PC-3 (cell line): ENCODE measurements around the gene ROMO1. TPM values are rescaled to one million over a fixed set of nuclear protein-coding genes. Genes with fewer than 3 reads are reported as not detected.

Experiments
- ATAC-seq: fragments of 200-7000 bp; cut with Tn5 transposase; 2 replicates; pipeline ENCODE4 v1.9.1; 2020; ENCODE audit warnings: mild to moderate bottlenecking, moderate library complexity
- BruUV-seq: library from RNA; stranded (reverse); fragments of 400-500 nt; replicated peaks from 2 replicates; lab custom pipeline; 2021; lab: Mats Ljungman, UMichigan
- CTCF ChIA-PET: fragments of 300-600 bp; sonication (Branson Sonifier 250); formaldehyde crosslinking; loops from one replicate; lab custom pipeline; 2022; ENCODE audit warnings: antibody characterized with exemption; lab: Charles Lee
- POLR2A ChIA-PET: fragments of 300-600 bp; sonication (Branson Sonifier 250); formaldehyde crosslinking; loops from one replicate; lab custom pipeline; 2022; ENCODE audit warnings: antibody characterized with exemption; ENCODE audit not compliant: unreplicated experiment; lab: Charles Lee
- DNase-seq: peaks from one replicate; pipeline ENCODE4 v3.0.0-alpha.2; 2015
- H2AFZ ChIP-seq: fragments of 300-600 bp; sonication (generic); 2 replicates; pipeline ENCODE4 v1.6.0; 2016; ENCODE audit warnings: antibody characterized with exemption, low read length
- H3F3A ChIP-seq: fragments of 300-600 bp; sonication (generic); one replicate; pipeline ENCODE4 v1.6.0; 2017; ENCODE audit warnings: antibody characterized with exemption, low read length, control low read depth, mild to moderate bottlenecking; ENCODE audit not compliant: unreplicated experiment
- H3K27ac ChIP-seq: fragments of 300-600 bp; sonication (generic); 2 replicates; pipeline ENCODE4 v1.5.1; 2016; ENCODE audit warnings: mild to moderate bottlenecking, low read length
- H3K27me3 ChIP-seq: fragments of 300-600 bp; sonication (generic); 2 replicates; pipeline ENCODE4 v1.6.1; 2016; ENCODE audit warnings: low read length, mixed read lengths
- H3K36me3 ChIP-seq: fragments of 300-600 bp; sonication (generic); 2 replicates; pipeline ENCODE4 v1.6.1; 2016; ENCODE audit warnings: low read depth, mixed run types, low read length, mixed read lengths
- H3K4me1 ChIP-seq: fragments of 300-600 bp; sonication (generic); 2 replicates; pipeline ENCODE4 v1.5.1; 2016; ENCODE audit warnings: low read length; ENCODE audit not compliant: insufficient read depth
- H3K4me2 ChIP-seq: fragments of 300-600 bp; sonication (generic); 2 replicates; pipeline ENCODE4 v1.6.0; 2016; ENCODE audit warnings: low read length
- H3K4me3 ChIP-seq: fragments of 300-600 bp; sonication (generic); 2 replicates; pipeline ENCODE4 v1.5.1; 2016; ENCODE audit warnings: mild to moderate bottlenecking, low read length, mixed read lengths
- H3K79me2 ChIP-seq: fragments of 300-600 bp; sonication (generic); 2 replicates; pipeline ENCODE4 v1.6.1; 2017; ENCODE audit warnings: low read length, mixed read lengths
- H3K9ac ChIP-seq: fragments of 300-600 bp; sonication (generic); 2 replicates; pipeline ENCODE4 v1.6.0; 2016; ENCODE audit warnings: mild to moderate bottlenecking, low read length
- H3K9me2 ChIP-seq: fragments of 300-600 bp; sonication (generic); replicated peaks from 2 replicates; pipeline ENCODE4 v1.6.1; 2016; ENCODE audit warnings: mixed run types, low read length, mixed read lengths
- H3K9me3 ChIP-seq: fragments of 300-600 bp; sonication (generic); 2 replicates; pipeline ENCODE4 v1.6.1; 2016; ENCODE audit warnings: low read length, mixed read lengths
- H4K20me1 ChIP-seq: fragments of 300-600 bp; sonication (generic); 2 replicates; pipeline ENCODE4 v1.6.1; 2016; ENCODE audit warnings: low read length, mixed read lengths
- EZH2 ChIP-seq: fragments of 300-600 bp; sonication (generic); IDR thresholded peaks from one replicate; pipeline ENCODE4 v1.6.1; 2017; ENCODE audit warnings: antibody characterized with exemption, mild to moderate bottlenecking, low read length; ENCODE audit not compliant: unreplicated experiment
- EZH2phosphoT487 ChIP-seq: fragments of 300-600 bp; sonication (generic); IDR thresholded peaks from 2 replicates; pipeline ENCODE4 v1.6.1; 2018; ENCODE audit warnings: mild to moderate bottlenecking, antibody characterized with exemption, low read length, borderline replicate concordance
- intact Hi-C: fragments of 100-400 bp; cut with micrococcal nuclease; formaldehyde crosslinking; loops from 2 replicates; pipeline ENCODE4 v1.9.0; 2023
- total RNA-seq: library from RNA; depleted of rRNA; stranded (reverse); fragments of >200 nt; gene quantifications from 2 replicates; pipeline ENCODE4 v1.2.3, GENCODE V29; 2014
- TF ChIP-seq, protein P1 (sequence below): fragments of 300-600 bp; sonication (generic); conservative IDR thresholded peaks from 2 replicates; pipeline ENCODE4 v1.5.1; 2017; ENCODE audit warnings: antibody characterized with exemption, low read depth, mild to moderate bottlenecking, low read length

Gene ROMO1
- total RNA-seq, 1 experiment from 2014 or later = 530 TPM

DNA sequence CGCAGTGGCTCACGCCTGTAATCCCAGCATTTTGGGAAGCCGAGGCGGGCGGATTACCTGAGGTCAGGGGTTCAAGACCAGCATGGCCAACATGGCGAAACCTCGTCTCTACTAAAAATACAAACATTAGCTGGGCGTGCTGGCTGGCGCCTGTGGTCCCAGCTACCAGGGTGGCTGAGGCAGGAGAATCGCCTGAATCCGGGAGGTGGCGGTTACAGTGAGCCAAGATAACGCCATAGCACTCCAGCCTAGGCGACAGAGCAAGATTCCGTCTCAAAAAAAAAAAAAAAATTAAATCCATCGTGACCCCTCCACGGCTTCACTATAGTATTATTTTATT lies 33.3 kb upstream of the ROMO1 start:
- ATAC-seq (no peak), DNase-seq (no peak)
- no peak overlapping the region for H2AFZ ChIP-seq
- peaks cover 11% of the 10 kb centered on the region; the same call in 1 of the 2 replicates for H3K36me3 ChIP-seq
- no TSS peak for BruUV-seq
- no peak overlapping the region for H3K4me3 ChIP-seq
- ChIA-PET POLR2A (interaction anchor here (0.6 kb wide), 1 partner anchor 17 kb away, joined by 9 read pairs; no protein-coding TSS in a partner anchor), CTCF (no interaction called here)
- no peaks in the 10 kb centered on the region for H3K9me3 ChIP-seq
- peaks cover 21% of the 10 kb centered on the region for H3K4me1 ChIP-seq
- H3K4me2 ChIP-seq = no peak overlapping the region
- no peaks in the 10 kb centered on the region for H3K27me3 ChIP-seq
- peaks cover 42% of the 10 kb centered on the region for H3K79me2 ChIP-seq
- intact Hi-C loops = loop anchor here (10.0 kb wide), 1 partner anchor 151 kb away; no protein-coding TSS in a partner anchor
- H3K9ac ChIP-seq = no peak overlapping the region
- H3K9me2 ChIP-seq = no peaks in the 10 kb centered on the region
- H3K27ac ChIP-seq = no peak overlapping the region
- peaks cover 31% of the 10 kb centered on the region for H4K20me1 ChIP-seq
- H3F3A ChIP-seq = no peaks in the 10 kb centered on the region
- TF ChIP-seq, protein P1, sequence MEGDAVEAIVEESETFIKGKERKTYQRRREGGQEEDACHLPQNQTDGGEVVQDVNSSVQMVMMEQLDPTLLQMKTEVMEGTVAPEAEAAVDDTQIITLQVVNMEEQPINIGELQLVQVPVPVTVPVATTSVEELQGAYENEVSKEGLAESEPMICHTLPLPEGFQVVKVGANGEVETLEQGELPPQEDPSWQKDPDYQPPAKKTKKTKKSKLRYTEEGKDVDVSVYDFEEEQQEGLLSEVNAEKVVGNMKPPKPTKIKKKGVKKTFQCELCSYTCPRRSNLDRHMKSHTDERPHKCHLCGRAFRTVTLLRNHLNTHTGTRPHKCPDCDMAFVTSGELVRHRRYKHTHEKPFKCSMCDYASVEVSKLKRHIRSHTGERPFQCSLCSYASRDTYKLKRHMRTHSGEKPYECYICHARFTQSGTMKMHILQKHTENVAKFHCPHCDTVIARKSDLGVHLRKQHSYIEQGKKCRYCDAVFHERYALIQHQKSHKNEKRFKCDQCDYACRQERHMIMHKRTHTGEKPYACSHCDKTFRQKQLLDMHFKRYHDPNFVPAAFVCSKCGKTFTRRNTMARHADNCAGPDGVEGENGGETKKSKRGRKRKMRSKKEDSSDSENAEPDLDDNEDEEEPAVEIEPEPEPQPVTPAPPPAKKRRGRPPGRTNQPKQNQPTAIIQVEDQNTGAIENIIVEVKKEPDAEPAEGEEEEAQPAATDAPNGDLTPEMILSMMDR = no peak
- TF ChIP-seq EZH2 = no peak
- TF ChIP-seq EZH2phosphoT487 = no peak

DNA sequence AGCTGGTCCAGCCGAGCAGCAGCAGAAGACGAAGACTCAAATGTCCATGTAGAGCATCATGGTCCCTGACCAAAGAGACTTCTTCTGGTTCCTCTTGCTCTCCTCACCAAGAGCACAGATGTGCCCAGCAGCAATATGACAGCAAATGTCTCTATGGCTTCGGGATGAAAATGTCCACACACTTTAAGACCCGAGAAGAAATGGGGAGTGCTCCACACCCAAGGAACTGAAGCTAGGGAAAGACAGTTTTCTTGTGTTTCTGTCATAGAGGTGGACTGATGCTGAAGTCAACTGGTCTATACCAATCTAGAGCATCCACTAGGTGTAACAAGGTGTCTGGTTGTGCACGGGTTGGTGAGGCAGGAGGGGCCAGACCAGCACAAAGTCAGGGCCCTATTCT lies 30.0 kb upstream of the ROMO1 start:
- ATAC-seq = no peak
- TF ChIP-seq EZH2phosphoT487 (no peak), EZH2 (no peak)
- TF ChIP-seq, protein P1 = no peak

DNA sequence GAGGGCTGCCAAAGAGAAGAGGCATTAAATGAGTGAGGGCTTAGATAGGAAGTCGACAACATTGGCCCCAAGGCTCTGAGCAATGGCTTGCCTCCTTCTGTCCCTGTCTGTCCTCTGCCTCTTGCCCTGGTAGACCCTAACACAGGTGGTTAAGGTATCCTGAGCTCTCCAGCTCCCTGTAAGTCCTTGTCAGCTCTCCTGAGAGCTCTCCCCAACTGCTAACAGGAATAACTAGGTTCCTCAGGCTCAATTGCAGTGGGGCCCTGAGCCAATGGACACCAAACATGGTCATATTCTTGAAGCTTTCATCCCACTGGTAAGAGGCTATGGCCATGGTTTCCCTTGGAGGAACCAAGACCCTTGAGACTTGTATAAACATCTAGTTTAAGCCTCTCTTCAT lies 29.5 kb upstream of the ROMO1 start:
- ChIA-PET POLR2A (interaction anchor here (0.7 kb wide), 1 partner anchor 51 kb away, joined by 4 read pairs; no protein-coding TSS in a partner anchor), CTCF (no interaction called here)
- Histone ChIP-seq H3K36me3 (peaks cover 14% of the 10 kb centered on the region; the same call in 1 of the 2 replicates), H3K9me3 (no peaks in the 10 kb centered on the region), H3K4me2 (no peak overlapping the region), H3K27me3 (no peaks in the 10 kb centered on the region), H3K79me2 (peaks cover 4% of the 10 kb centered on the region), H2AFZ (no peak overlapping the region), H4K20me1 (no peaks in the 10 kb centered on the region), H3F3A (no peaks in the 10 kb centered on the region), H3K27ac (no peak overlapping the region), H3K4me1 (peaks cover 4% of the 10 kb centered on the region), H3K9me2 (no peaks in the 10 kb centered on the region), H3K9ac (no peak overlapping the region), H3K4me3 (no peak overlapping the region)
- BruUV-seq = no TSS peak
- ATAC-seq = no peak
- TF ChIP-seq EZH2 (no peak), EZH2phosphoT487 (no peak)
- TF ChIP-seq, protein P1 = no peak
- DNase-seq = no peak
- intact Hi-C loops = loop anchor here (10.0 kb wide), 1 partner anchor 155 kb away; no protein-coding TSS in a partner anchor

More for the DNA sequence above, 30.0 kb upstream of the ROMO1 start:
- Histone ChIP-seq H3K27me3 (no peaks in the 10 kb centered on the region), H3K9ac (no peak overlapping the region), H3K27ac (no peak overlapping the region), H3K4me1 (peaks cover 4% of the 10 kb centered on the region), H3K36me3 (peaks cover 14% of the 10 kb centered on the region; the same call in 1 of the 2 replicates), H3K9me2 (no peaks in the 10 kb centered on the region), H3K4me2 (no peak overlapping the region), H3K79me2 (peaks cover 9% of the 10 kb centered on the region), H3F3A (no peaks in the 10 kb centered on the region), H3K4me3 (no peak overlapping the region), H3K9me3 (no peaks in the 10 kb centered on the region), H4K20me1 (no peaks in the 10 kb centered on the region), H2AFZ (no peak overlapping the region)
- no peak for DNase-seq
- CTCF ChIA-PET = no interaction called here
- intact Hi-C loops = loop anchor here (10.0 kb wide), 1 partner anchor 154 kb away; no protein-coding TSS in a partner anchor
- no TSS peak for BruUV-seq
- POLR2A ChIA-PET = no interaction called here
